Natural killer cell treated with Interleukin-12 subunit alpha and Interleukin-12 subunit beta and Interleukin-15 and Interleukin-18, amount 100 ng/mL, for 72 hours (primary cell): Measurements from ENCODE around the gene ADGRV1. TPM values are rescaled to one million over a fixed set of nuclear protein-coding genes. Genes with fewer than 3 reads are reported as not detected.

Experiments
- ATAC-seq, 2 donors: fragments of 150-1000 bp; cut with Tn5 transposase in 1 of 2; sonication (Bioruptor Pico), chemical (Tn5 transposase) in 1 of 2; 2 replicates each; pipeline ENCODE4 v1.10.0; 2021
- DNase-seq: peaks from one replicate; pipeline ENCODE4 v3.0.0; 2022; ENCODE audit warnings: low spot score
- H3K27ac Mint-ChIP-seq, 2 donors: 1 replicate in 1 of 2; 2 replicates in 1 of 2; pipeline ENCODE4 v1.8.0; 2022; ENCODE audit warnings: mixed read lengths in 2 of 2, mild to moderate bottlenecking in 1 of 2, moderate library complexity in 1 of 2
- H3K27me3 Mint-ChIP-seq, 2 donors: 1 replicate in 1 of 2; 2 replicates in 1 of 2; pipeline ENCODE4 v1.8.0; 2022; ENCODE audit warnings: mixed read lengths in 2 of 2
- H3K36me3 Mint-ChIP-seq: one replicate; pipeline ENCODE4 v1.8.0; 2022; ENCODE audit warnings: mixed read lengths
- H3K4me1 Mint-ChIP-seq, 2 donors: 1 replicate in 1 of 2; 2 replicates in 1 of 2; pipeline ENCODE4 v1.8.0; 2022; ENCODE audit warnings: low read depth in 2 of 2, mixed read lengths in 2 of 2, mild to moderate bottlenecking in 1 of 2
- H3K4me3 Mint-ChIP-seq: one replicate; pipeline ENCODE4 v1.8.0; 2022; ENCODE audit warnings: mixed read lengths
- H3K9me3 Mint-ChIP-seq: 2 replicates; pipeline ENCODE4 v1.8.0; 2022; ENCODE audit warnings: mixed read lengths
- total RNA-seq, 2 donors: library from RNA; stranded (reverse); gene quantifications; one replicate each; pipeline ENCODE4 v1.2.3, GENCODE V29; 2022

Gene ADGRV1
- total RNA-seq, 2 donors from 2014 or later = 0.33 TPM; not detected in 1

GRCh38 chr5:90626493-90626892 is 67.9 kb downstream of the ADGRV1 start:
- Mint-ChIP-seq H3K27me3 (no peaks in the 10 kb centered on the region), H3K9me3 (no peaks in the 10 kb centered on the region), H3K27ac (no peak overlapping the region), H3K4me1 (no peaks in the 10 kb centered on the region), H3K4me3 (no peak overlapping the region), H3K36me3 (no peaks in the 10 kb centered on the region)
- DNase-seq (no peak), ATAC-seq (no peak)

- Mint-ChIP-seq H3K9me3 (no peaks in the 10 kb centered on the region), H3K27me3 (no peaks in the 10 kb centered on the region), H3K36me3 (no peaks in the 10 kb centered on the region), H3K4me1 (no peaks in the 10 kb centered on the region), H3K4me3 (no peak overlapping the region), H3K27ac (no peak overlapping the region)
- no peak for ATAC-seq
- no peak for DNase-seq
Observed at GRCh38 chr5:90628492-90628891, 69.9 kb downstream of the ADGRV1 start.

- peaks cover 3 to 10% of the 10 kb centered on the region in 2 donors for H3K27me3 Mint-ChIP-seq
- ATAC-seq (no peak), DNase-seq (no peak)
- H3K4me1 Mint-ChIP-seq = no peaks in the 10 kb centered on the region
- no peaks in the 10 kb centered on the region for H3K36me3 Mint-ChIP-seq
- no peak overlapping the region for H3K4me3 Mint-ChIP-seq
- H3K27ac Mint-ChIP-seq = no peak overlapping the region
- H3K9me3 Mint-ChIP-seq = no peaks in the 10 kb centered on the region
Observed at GRCh38 chr5:90632791-90633190, 74.2 kb downstream of the ADGRV1 start.

GRCh38 chr5:90636948-90637347 is 78.4 kb downstream of the ADGRV1 start:
- Mint-ChIP-seq H3K27ac (no peak overlapping the region), H3K4me1 (no peaks in the 10 kb centered on the region), H3K36me3 (no peaks in the 10 kb centered on the region), H3K4me3 (no peak overlapping the region), H3K27me3 (peaks cover 3 to 10% of the 10 kb centered on the region in 2 donors), H3K9me3 (no peaks in the 10 kb centered on the region)
- no peak for ATAC-seq
- DNase-seq = no peak

- ATAC-seq = no peak
- Mint-ChIP-seq H3K9me3 (no peaks in the 10 kb centered on the region), H3K27me3 (peaks cover 3 to 10% of the 10 kb centered on the region in 2 donors), H3K36me3 (no peaks in the 10 kb centered on the region), H3K4me1 (no peaks in the 10 kb centered on the region), H3K4me3 (no peak overlapping the region), H3K27ac (no peak overlapping the region)
- DNase-seq = no peak
Observed at GRCh38 chr5:90637731-90638130, 79.1 kb downstream of the ADGRV1 start.

GRCh38 chr5:90638878-90639277 is 80.3 kb downstream of the ADGRV1 start:
- no peak overlapping the region for H3K4me3 Mint-ChIP-seq
- DNase-seq (no peak), ATAC-seq (no peak)
- peaks cover 3 to 10% of the 10 kb centered on the region in 2 donors for H3K27me3 Mint-ChIP-seq
- no peaks in the 10 kb centered on the region for H3K9me3 Mint-ChIP-seq
- H3K27ac Mint-ChIP-seq = no peak overlapping the region
- no peaks in the 10 kb centered on the region for H3K36me3 Mint-ChIP-seq
- no peaks in the 10 kb centered on the region for H3K4me1 Mint-ChIP-seq

- Mint-ChIP-seq H3K27me3 (no peaks in the 10 kb centered on the region), H3K9me3 (no peaks in the 10 kb centered on the region), H3K4me1 (no peaks in the 10 kb centered on the region), H3K4me3 (no peak overlapping the region), H3K27ac (no peak overlapping the region), H3K36me3 (no peaks in the 10 kb centered on the region)
- ATAC-seq = no peak
- DNase-seq = no peak
Observed at GRCh38 chr5:90640484-90641059, 82.0 kb downstream of the ADGRV1 start.

GRCh38 chr5:90641528-90641927 is 82.9 kb downstream of the ADGRV1 start:
- ATAC-seq (no peak), DNase-seq (no peak)
- H3K9me3 Mint-ChIP-seq = no peaks in the 10 kb centered on the region
- no peaks in the 10 kb centered on the region for H3K36me3 Mint-ChIP-seq
- no peaks in the 10 kb centered on the region for H3K4me1 Mint-ChIP-seq
- H3K27ac Mint-ChIP-seq = no peak overlapping the region
- no peak overlapping the region for H3K4me3 Mint-ChIP-seq
- no peaks in the 10 kb centered on the region for H3K27me3 Mint-ChIP-seq

- ATAC-seq = no peak
Observed at GRCh38 chr5:90642706-90643229, 84.2 kb downstream of the ADGRV1 start.

GRCh38 chr5:90644132-90644531 is 85.5 kb downstream of the ADGRV1 start:
- H3K9me3 Mint-ChIP-seq = no peaks in the 10 kb centered on the region
- no peaks in the 10 kb centered on the region for H3K4me1 Mint-ChIP-seq
- H3K27ac Mint-ChIP-seq = no peak overlapping the region
- H3K27me3 Mint-ChIP-seq = no peaks in the 10 kb centered on the region
- H3K4me3 Mint-ChIP-seq = no peak overlapping the region
- no peaks in the 10 kb centered on the region for H3K36me3 Mint-ChIP-seq
- no peak for DNase-seq
- no peak for ATAC-seq

More at GRCh38 chr5:90642706-90643229, 84.2 kb downstream of the ADGRV1 start:
- Mint-ChIP-seq H3K4me1 (no peaks in the 10 kb centered on the region), H3K36me3 (no peaks in the 10 kb centered on the region), H3K27ac (no peak overlapping the region), H3K27me3 (no peaks in the 10 kb centered on the region), H3K9me3 (no peaks in the 10 kb centered on the region), H3K4me3 (no peak overlapping the region)
- no peak for DNase-seq

- H3K4me3 Mint-ChIP-seq = no peak overlapping the region
- H3K27ac Mint-ChIP-seq = no peak overlapping the region
- H3K36me3 Mint-ChIP-seq = no peaks in the 10 kb centered on the region
- no peaks in the 10 kb centered on the region for H3K4me1 Mint-ChIP-seq
- H3K9me3 Mint-ChIP-seq = no peaks in the 10 kb centered on the region
- no peaks in the 10 kb centered on the region for H3K27me3 Mint-ChIP-seq
- DNase-seq (no peak), ATAC-seq (no peak)
Observed at GRCh38 chr5:90645024-90645610, 86.5 kb downstream of the ADGRV1 start.

GRCh38 chr5:90650767-90651166 is 92.2 kb downstream of the ADGRV1 start:
- DNase-seq (no peak), ATAC-seq (no peak)
- no peaks in the 10 kb centered on the region for H3K36me3 Mint-ChIP-seq
- H3K4me3 Mint-ChIP-seq = no peak overlapping the region
- no peaks in the 10 kb centered on the region for H3K4me1 Mint-ChIP-seq
- H3K27ac Mint-ChIP-seq = no peak overlapping the region
- peaks cover 3% of the 10 kb centered on the region for H3K9me3 Mint-ChIP-seq
- no peaks in the 10 kb centered on the region for H3K27me3 Mint-ChIP-seq

- peaks cover 3% of the 10 kb centered on the region for H3K9me3 Mint-ChIP-seq
- no peaks in the 10 kb centered on the region for H3K36me3 Mint-ChIP-seq
- H3K4me3 Mint-ChIP-seq = no peak overlapping the region
- no peaks in the 10 kb centered on the region for H3K4me1 Mint-ChIP-seq
- no peaks in the 10 kb centered on the region for H3K27me3 Mint-ChIP-seq
- ATAC-seq (no peak), DNase-seq (no peak)
- H3K27ac Mint-ChIP-seq = no peak overlapping the region
Observed at GRCh38 chr5:90654215-90654614, 95.6 kb downstream of the ADGRV1 start.

GRCh38 chr5:90655423-90655822 is 96.8 kb downstream of the ADGRV1 start:
- Mint-ChIP-seq H3K4me1 (no peaks in the 10 kb centered on the region), H3K27ac (no peak overlapping the region), H3K36me3 (no peaks in the 10 kb centered on the region), H3K4me3 (no peak overlapping the region), H3K27me3 (no peaks in the 10 kb centered on the region), H3K9me3 (peaks cover 3% of the 10 kb centered on the region)
- DNase-seq (no peak), ATAC-seq (no peak)

- Mint-ChIP-seq H3K4me1 (no peaks in the 10 kb centered on the region), H3K4me3 (no peak overlapping the region), H3K36me3 (no peaks in the 10 kb centered on the region), H3K27ac (no peak overlapping the region), H3K9me3 (no peaks in the 10 kb centered on the region), H3K27me3 (no peaks in the 10 kb centered on the region)
- ATAC-seq = no peak
- DNase-seq = no peak
Observed at GRCh38 chr5:90657030-90657429, 98.4 kb downstream of the ADGRV1 start.
